NCI-H2196 treated with DMSO at 0.1 percent for 48 hours (cell line): ENCODE measurements around the gene ABTB1.

Source experiments
- DNase-seq: peaks from one replicate; lab custom pipeline; 2025; ENCODE audit not compliant: unreplicated experiment; lab: John Stamatoyannopoulos, UW

Gene ABTB1

DNA sequence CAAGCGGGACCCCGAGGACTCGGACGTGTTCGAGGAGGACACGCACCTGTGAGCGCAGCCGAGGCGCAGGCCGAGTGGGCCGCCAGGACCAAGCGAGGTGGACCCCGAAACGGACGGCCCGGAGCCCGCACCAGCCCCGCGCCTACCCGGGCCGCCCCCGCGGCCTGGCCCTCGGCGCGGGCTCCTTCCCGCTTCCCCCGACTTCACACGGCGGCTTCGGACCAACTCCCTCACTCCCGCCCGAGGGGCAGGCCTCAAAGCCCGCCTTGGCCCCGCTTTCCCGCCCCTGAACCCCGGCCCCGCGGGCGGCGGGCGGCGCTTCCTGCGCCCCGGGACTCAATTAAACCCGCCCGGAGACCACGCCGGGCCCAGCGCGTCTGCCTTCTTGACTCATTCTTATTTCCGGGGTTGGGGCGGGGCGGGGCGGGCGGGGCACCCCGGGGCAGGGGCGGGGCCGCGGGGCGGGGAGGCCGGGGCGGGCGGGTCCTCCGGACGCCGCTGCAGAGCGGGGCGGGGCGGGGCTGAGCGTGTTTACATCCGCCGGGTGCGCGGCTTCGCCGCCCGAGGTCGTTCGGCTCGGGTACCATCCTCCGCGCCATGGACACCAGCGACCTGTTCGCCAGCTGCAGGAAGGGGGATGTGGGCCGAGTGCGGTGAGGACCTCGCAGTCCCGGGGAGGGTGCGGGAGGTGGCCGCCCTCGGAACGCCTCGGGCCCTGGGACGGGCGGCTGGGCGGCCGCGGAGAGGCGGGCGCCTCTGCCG lies at the start of gene ABTB1:
Gene ABTB1, plus strand, starts transcription at position 524 of the 762 bp plus-strand sequence. Its CDS starts 74 bp downstream, at position 598.
- DNase-seq, result peak; percentile 86

DNA sequence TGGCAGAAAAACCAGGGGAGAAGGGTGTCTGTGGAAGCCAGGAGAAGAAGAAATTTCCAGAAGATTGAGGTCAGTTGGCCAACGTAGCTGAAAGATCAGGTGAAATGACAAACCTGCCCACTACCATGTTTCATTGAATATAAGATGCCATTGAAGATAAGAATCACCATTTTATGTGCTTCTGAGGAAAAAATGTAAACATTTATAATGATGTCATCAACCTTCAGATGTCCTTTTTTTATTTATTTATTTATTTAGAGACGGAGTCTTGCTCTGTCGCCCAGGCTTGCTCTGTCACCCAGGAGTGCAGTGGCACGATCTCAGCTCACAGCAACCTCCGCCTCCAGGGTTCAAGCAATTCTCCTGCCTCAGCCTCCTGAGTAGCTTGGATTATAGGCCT lies 48.7 kb upstream of the ABTB1 start:
- no peak for DNase-seq

DNA sequence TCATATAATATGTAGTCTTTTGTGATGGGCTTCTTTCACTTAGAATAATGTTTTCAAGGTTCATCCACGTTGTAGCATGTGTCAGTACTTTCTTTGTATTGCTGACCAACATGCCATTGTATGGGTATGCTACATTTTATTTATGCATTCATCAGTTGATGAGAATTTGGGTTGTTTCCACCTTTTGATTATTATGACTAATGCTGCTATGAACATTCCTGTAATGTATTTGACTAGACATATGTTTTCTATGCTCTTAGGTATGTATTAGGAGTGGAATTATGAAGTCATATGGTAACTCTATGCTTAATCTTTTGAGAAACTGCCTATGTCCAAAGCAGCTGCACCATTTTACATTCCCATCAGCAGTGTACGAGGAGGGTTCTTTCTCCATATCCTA lies 46.9 kb upstream of the ABTB1 start:
- no peak for DNase-seq

DNA sequence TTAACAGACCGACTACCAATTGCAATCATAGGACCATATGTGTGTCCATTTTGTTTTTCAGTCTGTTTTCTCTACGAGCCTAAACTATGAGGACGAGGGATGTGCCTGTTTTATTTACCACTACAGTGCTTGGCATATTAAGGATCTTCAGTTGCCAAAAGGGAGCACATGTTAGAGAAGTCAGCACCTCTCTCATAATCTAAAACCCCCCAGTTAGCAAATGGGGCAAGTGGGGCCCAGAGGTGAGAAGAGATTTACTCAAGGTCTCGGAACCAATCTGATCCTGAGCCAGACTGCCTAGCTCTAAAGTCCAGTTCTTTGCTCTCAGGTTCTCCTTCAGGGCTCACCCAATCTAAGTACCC lies 44.3 kb upstream of the ABTB1 start:
- no peak for DNase-seq

DNA sequence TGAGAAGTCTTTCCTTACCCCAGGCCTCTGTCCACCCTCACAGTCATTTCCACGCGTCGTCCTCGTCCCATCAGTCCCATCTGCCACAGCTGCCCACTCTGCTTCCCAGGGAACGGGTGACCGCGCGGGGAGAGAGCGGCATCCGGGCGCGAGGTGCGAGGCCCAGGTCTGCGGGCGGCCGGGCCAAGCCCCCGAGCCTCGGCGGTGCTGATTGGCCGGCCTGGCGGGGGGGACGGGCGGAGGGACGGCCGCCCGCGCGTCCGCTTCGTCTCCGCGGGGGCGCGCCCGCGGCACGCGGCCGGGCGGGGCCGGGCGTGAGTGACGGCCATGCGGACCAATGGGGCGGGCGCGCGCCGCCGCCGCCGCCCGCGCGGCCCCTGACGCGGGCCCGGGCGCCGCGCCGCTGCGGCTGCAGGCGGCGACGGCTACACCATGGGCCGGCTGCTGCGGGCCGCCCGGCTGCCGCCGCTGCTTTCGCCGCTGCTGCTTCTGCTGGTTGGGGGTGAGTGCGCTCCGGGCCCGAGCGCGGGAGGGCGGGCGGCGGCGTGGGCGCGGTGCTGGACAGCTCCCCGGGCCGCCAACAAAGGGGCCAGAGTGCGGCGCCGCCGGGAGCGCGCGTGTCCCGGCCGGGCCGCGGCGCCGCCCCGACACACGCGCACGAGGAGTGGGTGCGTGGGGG lies 43.8 kb upstream of the ABTB1 start, which contains the start of gene PODXL2:
Gene PODXL2, plus strand, starts transcription at position 398 of the 679 bp plus-strand sequence. Its CDS starts 35 bp downstream, at position 433.
- peak; percentile 87 for DNase-seq

DNA sequence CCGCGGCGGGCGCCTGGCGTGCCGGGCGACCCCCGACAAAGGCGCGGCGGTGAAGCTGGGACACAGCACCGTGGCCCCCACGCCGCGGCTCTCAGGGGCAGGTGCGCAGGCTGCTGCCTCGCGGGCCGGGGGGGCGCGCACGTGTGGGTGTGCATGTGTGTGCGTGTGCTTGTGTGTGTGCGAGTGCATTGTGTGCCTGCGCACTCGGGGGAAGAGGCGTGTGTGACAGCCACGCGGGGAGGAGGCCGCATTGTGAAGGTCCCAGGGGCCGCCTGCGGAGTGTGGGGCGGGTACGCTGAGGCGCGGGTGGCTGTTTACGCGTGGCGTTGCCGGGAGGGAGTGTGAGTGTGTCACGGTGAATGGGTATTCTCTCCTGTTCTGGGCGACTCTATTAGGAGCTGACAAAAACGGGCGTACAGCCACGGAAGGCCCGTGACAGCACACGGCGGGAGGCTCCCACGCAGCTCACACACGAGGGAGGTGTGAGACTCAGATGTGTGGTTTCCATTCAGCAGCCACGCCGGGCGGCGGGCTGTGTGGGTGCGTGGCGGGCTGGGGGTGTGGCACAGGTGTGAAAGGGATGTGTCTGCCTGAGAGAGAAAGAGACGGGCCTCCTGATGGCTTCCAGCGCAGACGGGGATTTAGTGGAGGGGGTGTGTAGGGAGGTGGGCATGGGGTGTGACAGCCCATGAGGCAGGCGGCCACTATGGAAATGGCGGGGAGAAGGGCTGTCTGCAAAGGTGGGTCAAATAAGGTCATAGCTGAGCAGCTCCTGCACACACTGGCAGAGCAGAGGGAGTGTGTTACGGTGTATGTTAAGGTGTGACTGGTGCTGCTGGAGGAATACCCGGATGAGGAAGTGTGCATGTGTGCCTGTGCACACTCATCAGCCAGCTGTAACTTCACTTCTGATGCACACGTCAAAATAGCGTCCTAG lies 43.0 kb upstream of the ABTB1 start:
- no peak for DNase-seq

DNA sequence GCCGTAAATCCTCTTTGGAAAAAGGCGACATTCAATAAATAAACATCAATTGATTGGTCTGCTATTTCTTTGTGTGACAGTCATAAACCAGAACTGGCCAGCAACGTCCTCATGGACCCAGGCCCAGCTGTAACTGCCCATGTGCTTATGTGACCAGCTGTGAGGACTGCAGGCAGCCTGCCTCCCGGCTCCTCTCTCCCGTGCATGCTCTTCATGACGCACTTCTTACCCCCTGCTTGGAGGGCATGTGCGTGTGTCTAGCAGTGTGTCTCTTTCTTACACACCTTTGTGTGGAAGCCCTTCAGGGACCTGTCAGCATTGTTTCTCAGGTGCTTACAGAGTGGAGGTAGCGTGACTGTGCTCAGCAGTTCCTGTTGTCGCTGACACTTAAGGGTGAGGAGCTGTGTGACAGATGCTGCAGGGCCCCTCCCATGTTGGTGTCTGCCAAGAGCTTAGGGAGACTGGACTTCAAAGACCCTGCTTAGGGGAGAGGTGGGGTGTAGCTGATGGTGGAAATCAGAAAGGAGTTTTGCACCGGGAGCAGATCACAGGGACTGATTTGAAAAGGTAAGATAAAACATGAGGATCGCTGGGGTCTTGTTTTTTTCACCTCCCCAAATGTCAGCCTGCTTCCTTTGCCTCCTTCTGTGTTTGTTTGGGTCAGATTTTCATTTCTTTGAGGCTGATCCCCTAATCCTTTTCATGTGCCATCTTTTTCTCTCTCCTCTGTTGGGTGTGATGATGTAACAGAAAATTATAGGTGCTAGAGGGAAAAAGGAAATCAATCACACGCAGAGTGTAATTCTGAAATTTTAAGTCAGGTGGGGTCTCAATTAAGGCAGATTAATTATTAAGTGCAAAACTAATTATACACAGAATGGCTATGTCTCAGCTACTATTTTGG lies 41.7 kb upstream of the ABTB1 start:
- no peak for DNase-seq

DNA sequence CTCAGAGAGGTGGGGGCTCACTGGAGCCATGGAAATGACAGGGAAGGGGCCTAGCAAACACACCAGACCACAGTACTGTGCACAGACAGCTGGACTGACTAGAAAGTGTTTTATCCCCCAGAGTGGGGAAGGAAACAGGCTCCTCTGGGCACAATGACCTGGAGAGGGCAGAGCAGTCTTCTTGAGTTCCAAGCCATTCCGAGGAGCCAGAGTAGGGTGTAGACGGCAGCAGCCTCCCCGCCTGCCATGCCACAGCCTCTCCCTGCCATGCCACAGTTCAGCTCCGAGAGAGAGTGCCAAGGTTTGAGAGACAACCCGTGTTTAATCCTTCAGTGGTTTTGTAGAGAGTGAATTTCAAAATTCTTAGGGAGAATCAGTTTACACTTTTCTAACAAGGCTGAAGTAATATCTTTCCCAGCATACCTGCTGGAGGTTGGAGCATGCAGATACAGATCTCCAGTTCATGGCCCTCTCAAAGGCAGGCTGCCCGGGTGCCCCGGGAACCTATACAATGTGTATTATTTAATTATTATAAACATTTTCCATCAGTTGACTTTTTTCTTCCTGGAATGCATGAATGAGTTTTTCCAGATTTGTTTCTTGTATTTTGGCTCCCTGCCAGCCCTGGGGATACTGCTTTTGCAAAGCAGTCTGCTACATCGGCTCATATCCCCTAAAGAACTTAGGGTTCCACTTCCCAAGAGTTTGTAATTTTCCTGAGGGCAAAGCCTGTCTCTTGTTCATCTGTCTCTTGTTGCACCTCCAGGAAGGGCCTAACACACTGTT lies 40.5 kb upstream of the ABTB1 start:
- no peak for DNase-seq

DNA sequence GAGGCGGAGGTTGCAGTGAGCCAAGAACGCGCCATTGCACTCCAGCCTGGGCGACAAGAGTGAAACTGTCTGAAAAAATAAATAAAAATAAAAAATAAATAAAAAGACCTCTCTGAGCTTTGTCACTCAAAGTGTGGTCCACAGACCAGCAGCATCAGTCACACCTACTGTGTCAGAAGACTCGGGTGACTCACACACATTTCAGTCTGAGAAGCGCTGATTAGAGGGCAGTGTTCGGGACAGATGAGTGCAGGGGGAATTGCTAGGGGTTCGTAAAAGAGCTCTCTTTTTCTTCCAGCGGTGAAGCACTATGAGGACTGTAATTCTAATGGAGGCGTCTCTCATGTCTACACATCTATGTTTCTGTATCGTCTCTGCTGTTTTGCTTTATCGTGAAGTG lies 38.1 kb upstream of the ABTB1 start:
- no peak for DNase-seq

DNA sequence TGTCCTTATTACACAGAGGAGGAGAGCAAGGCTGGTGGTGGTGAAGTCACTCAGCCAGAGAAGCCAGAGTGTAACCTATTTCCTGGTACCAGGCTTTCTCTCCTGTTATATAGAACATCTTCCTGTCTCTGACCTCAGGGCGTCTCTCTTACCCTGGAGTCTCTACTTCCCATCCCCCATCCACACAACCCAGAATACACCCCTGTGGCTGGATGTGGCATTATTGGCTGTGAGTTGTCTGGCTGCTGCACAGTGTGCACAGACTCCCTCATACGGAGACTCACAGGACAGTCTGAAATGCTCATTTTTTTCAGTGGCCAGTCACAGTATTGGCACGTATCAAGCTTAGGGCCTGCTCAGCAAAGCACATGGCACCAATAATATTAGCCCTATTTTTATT lies 35.2 kb upstream of the ABTB1 start:
- peak; percentile 25 for DNase-seq

DNA sequence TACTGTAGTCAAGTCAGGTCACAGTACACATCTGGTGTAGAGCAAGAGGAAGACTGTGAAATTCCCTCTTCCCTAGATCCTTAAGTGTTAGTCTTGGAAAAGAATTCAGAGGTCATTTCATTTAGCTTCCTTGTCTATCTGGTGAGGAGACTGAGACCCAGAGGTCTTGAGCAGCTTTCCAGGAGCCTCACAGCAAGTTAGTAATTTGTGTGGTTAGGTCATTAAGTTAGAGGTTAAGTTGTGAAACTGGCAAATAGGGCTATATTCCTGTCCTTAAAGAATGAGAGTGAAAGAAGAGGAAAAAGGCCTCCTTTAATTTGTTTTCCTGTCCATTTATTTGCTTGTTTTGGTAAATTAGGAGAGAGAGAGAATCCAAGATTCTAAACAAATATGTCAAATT lies 34.8 kb upstream of the ABTB1 start:
- no peak for DNase-seq

DNA sequence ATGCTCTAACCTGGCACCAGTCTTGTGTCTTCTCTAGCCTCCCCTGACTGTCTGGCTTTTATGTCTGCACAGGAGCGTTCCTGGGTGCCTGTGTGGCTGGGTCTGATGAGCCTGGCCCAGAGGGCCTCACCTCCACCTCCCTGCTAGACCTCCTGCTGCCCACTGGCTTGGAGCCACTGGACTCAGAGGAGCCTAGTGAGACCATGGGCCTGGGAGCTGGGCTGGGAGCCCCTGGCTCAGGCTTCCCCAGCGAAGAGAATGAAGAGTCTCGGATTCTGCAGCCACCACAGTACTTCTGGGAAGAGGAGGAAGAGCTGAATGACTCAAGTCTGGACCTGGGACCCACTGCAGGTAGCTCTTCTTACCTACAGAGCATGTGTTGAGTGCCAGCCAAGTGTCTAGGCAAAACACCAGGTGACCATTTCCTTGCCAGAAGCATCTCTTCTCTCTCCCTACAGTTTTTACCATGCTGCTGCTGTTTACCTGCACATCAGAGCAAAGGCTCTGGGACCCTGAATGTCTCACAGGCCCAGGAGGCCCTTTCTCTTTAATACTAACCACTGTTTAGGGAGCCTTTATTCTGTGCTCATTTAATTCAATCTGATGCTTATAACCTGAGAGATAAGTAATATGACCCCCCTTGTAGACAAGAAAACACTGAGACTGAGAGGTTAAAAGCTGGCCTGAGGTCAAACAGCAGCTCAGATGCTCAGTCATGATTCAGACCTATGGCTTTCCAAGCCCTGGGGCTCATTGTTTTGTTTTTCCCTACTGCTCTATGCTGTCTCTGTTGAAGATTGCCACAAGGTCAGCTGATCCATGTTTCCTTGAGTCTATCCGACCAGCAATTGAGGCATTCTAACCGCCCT lies 33.3 kb upstream of the ABTB1 start:
- peak; percentile 91 for DNase-seq

DNA sequence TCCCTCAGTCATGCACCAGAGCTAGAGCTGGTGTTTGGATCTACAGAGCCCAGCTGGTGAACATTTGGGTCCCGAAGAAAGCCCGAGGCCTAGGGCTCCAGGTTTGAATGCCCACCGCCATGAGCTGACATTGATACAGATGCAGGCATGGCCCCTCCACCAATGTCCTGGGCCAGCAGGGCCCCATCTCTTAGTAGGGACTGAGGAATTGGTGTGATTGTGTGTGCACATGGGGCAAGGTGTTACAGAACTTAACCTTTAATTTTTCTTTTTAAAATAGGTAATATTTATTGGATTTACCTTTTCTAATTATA lies 32.8 kb upstream of the ABTB1 start:
- no peak for DNase-seq

DNA sequence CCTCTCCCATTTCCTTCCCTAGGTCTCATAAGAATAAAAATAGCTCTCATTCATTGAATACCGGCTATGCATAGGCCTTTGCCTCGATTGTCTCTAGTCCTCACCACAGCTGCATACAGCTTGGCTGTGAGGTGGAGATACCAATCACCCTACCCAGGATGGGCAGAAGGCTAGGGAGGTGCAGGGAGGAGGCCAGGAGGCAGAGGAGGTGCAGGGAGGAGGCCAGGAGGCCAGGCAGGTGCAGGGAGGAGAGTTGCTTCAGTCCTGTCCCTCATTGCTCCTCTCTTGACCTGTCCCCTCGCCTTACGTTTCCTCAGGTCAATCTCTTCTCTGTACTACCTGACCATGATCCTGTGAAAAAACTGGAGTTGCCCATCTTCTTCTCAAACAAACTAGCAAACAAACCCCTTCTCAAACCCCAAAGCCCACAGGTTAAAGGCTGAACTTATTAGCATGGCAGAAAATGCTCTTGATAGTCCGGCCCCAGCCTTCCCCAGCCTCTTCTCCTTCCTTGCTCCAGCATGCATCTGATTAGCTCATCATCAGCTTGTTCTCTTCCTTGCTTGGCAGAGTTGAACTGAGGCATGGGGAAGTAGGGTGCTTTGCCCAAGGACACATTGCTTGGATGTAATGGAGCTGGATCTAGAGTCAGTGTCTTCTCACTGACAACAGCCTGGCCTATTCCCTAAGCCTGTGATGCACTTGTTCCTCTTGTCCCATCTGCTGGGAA lies 27.9 kb upstream of the ABTB1 start:
- DNase-seq, result no peak

DNA sequence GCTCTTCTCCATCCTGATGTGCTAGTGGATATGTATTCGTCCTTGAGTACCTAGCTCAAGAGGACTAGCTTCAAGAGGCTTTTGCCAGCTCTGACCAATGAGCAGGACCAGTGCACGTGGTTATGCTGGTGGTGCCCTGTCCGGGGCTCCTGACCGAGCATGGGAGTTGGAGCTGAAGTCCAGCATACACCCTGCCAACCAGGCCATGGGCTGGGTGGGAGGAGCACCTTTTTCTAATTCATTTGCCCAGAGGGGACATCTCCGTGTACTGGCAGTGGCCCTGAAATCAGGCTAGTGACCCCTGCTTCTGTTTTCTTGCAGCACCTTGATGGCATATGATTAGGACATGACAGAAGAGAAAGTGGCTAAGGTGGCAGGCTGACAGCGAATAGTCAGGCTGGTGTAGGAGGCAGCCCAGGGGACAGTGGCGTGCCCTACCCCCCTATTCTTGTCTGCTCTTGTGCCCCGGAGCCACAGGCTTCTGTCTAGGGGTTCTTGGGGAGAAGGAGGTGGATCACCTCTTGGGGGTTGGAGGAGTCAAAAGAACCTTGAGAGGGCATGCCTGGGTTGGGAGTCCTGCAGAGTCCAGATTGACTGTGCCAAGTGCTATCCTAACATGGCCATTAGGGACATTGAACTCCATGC lies 27.3 kb upstream of the ABTB1 start:
- DNase-seq, result no peak

DNA sequence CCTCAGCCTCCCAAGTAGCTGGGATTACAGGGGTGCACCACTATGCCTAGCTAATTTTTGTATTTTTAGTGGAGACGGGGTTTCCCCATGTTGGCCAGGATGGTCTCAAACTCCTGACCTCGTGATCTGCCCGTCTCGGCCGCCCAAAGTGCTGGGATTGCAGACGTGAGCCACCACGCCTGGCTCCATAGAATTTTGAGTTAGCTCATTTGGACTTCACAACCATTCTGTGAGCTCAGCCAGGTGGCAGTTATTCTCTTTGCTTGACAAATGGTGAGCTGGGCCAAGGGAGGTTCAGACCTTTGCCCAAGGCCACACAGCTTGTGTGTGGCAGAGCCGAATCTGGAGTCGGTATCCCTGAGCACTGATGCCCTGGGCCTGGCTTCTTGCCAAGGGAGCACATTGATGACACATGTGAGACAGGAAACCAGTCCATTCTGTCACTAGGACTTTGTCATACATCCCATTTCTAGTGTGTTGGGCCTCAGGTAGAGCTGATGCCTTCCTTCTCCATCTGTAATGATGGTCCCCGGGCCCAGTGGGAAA lies 26.2 kb upstream of the ABTB1 start:
- no peak for DNase-seq

DNA sequence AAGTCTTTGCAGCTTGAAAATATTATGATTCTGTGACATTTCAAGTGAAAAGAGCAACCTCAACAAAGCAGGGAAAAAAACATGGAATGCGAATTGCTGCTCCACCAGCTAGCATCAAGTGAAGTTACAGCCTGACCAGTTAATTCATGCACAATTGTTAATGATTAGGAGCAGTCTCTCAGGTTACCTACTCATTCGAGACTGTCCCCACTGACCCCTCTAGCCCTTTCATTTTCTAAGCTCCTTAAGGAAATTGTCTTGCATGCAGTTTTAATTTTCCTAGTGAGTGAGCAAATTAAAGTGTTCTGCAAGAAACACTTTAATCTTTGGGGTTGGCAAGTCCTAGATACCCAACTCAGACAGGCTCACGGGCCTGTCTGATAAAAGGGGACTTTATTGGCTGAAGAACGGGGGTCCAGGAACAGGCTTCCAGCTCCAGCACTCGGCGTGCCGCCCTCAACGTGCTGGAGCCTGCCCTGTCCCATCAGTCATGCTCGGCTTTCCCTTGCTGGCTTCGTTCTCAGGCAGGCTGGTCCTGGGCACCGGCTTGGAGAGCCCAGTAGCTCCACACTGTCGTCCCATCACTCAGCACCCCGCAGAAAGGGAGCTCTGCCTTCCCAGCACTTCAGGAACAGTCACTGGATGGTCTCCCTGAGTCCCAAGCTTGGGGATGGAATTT lies 25.4 kb upstream of the ABTB1 start:
- DNase-seq, result no peak
